ENCODE measurements around the gene C6orf47. TPM values are rescaled to one million over a fixed set of nuclear protein-coding genes. Genes with fewer than 3 reads are reported as not detected.

C6orf47 gene
- total and polyA plus RNA-seq, 10 of the 15 experiments (the other 5 are each of a cell fraction or from before 2014, with no cell fraction given), result 0.16 to 20.4 (median 17.3) TPM; not detected in 1

- peak; percentile 73 for TF ChIP-seq TAF1 (IDR thresholded peaks at IDR 0.05; ENCODE audit: borderline replicate concordance, low read depth, low read length)
- TF ChIP-seq JUND (IDR thresholded peaks at IDR 0.05; ENCODE audit: low read depth, low read length), result no peak
- no peak for TF ChIP-seq STAT1 (conservative IDR thresholded peaks at IDR 0.05)
- TF ChIP-seq EP300 (IDR thresholded peaks at IDR 0.05; ENCODE audit: borderline replicate concordance in 1 of 2, control insufficient read depth in 1 of 2, low read depth in 2 of 2, low read length in 2 of 2), result no peak
- TF ChIP-seq SRF (IDR thresholded peaks at IDR 0.05; ENCODE audit: low read depth in 2 of 2, low read length in 2 of 2), result peak; percentile 90 to 94
- TF ChIP-seq TBL1XR1 (IDR thresholded peaks at IDR 0.05; ENCODE audit: low read depth, low read length), result no peak; the same call in 1 of the 2 replicates
- no peak for TF ChIP-seq ZBTB33 (IDR thresholded peaks at IDR 0.05)
- peak; percentile 91 for TF ChIP-seq GABPA (IDR thresholded peaks at IDR 0.05; ENCODE audit: low read depth)
- no peak for TF ChIP-seq ZNF217 (IDR thresholded peaks at IDR 0.05)
- peak; percentile 59 for TF ChIP-seq NR2F1 (conservative IDR thresholded peaks at IDR 0.05)
- TF ChIP-seq ATF3 (IDR thresholded peaks at IDR 0.05; ENCODE audit: borderline replicate concordance, extremely low read depth, low read depth, low read length), result peak; percentile 54; the same call in 1 of the 2 replicates
- no peak for TF ChIP-seq RB1 (IDR thresholded peaks at IDR 0.05; ENCODE audit: borderline replicate concordance)
- no peak; the same call in 1 of the 2 replicates for TF ChIP-seq ZNF687 (IDR thresholded peaks at IDR 0.05)
- TF ChIP-seq ASH2L (IDR thresholded peaks at IDR 0.05; ENCODE audit: borderline replicate concordance, low read depth), result no peak
- TF ChIP-seq CBX5 (IDR thresholded peaks at IDR 0.05; ENCODE audit: low read depth), result no peak
Measured at GRCh38 chr6:31665501-31666336, 5.1 kb upstream of the C6orf47 start, which contains the start of gene CSNK2B (continued).
